B cell (primary cell): ENCODE results near the gene ADM2. TPM values are rescaled to one million over a fixed set of nuclear protein-coding genes. Genes with fewer than 3 reads are reported as not detected.

Experiments
- ATAC-seq: fragments of 200-7000 bp; cut with Tn5 transposase; one replicate; pipeline ENCODE4 v1.10.0; 2021; ENCODE audit warnings: low read depth, mild to moderate bottlenecking, moderate number of reproducible peaks, moderate library complexity
- CTCF ChIA-PET: fragments of 350-600 bp; sonication (Branson Sonifier 250); formaldehyde crosslinking; loops from one replicate; lab custom pipeline; 2021; ENCODE audit warnings: antibody characterized with exemption, inconsistent platforms; lab: Charles Lee
- POLR2A ChIA-PET: fragments of 350-600 bp; sonication (Branson Sonifier 250); formaldehyde crosslinking; loops from one replicate; lab custom pipeline; 2021; ENCODE audit warnings: antibody characterized with exemption; lab: Charles Lee
- DNase-seq: peaks from one replicate; pipeline ENCODE4 v3.0.0; 2013
- H2AFZ ChIP-seq: 2 replicates; pipeline ENCODE4 v1.6.1; 2012; ENCODE audit warnings: mild to moderate bottlenecking, low read depth, low read length; ENCODE audit not compliant: insufficient read depth, poor library complexity, severe bottlenecking
- H3K27ac ChIP-seq, 2 donors: 1 replicate in 1 of 2; 2 replicates in 1 of 2; pipeline ENCODE4 v1.5.1; 2012 to 2013; ENCODE audit warnings: low read length in 2 of 2, mild to moderate bottlenecking in 2 of 2, moderate library complexity in 1 of 2
- H3K27me3 ChIP-seq, 4 experiments: fragments of 200-600 bp in 1 of 4; sonication (generic) in 1 of 4; replicated peaks in 1 of 4; 1 replicate in 2 of 4; 2 replicates in 2 of 4; pipeline versions ENCODE4 v1.6.1 to v1.7.0; 2013 to 2016; ENCODE audit warnings: low read length in 3 of 4, mild to moderate bottlenecking in 2 of 4, mixed read lengths in 1 of 4, moderate library complexity in 1 of 4; ENCODE audit not compliant: insufficient read depth in 4 of 4, control insufficient read depth in 3 of 4; ENCODE audit errors: control extremely low read depth in 1 of 4
- H3K36me3 ChIP-seq, 2 experiments: replicated peaks in 1 of 2; 1 replicate in 1 of 2; 2 replicates in 1 of 2; pipeline versions ENCODE4 v1.6.1 to v1.7.1; 2013; ENCODE audit warnings: low read length in 1 of 2; ENCODE audit not compliant: insufficient read depth in 2 of 2, control insufficient read depth in 1 of 2; ENCODE audit errors: control extremely low read depth in 1 of 2, extremely low read depth in 1 of 2
- H3K4me1 ChIP-seq, 2 donors: fragments of 200-600 bp in 1 of 2; sonication (generic) in 1 of 2; 1 replicate in 1 of 2; 2 replicates in 1 of 2; pipeline versions ENCODE4 v1.5.1 to v1.6.1; 2013 to 2017; ENCODE audit warnings: low read length in 2 of 2; ENCODE audit not compliant: control insufficient read depth in 2 of 2, insufficient read depth in 2 of 2
- H3K4me2 ChIP-seq: replicated peaks from 2 replicates; pipeline ENCODE3; 2012; ENCODE audit warnings: mild to moderate bottlenecking, low read depth, low read length; ENCODE audit not compliant: poor library complexity, severe bottlenecking
- H3K4me3 ChIP-seq, 5 experiments: fragments of 200-600 bp in 1 of 5; sonication (generic) in 1 of 5; 1 replicate in 3 of 5; 2 replicates in 2 of 5; pipeline versions ENCODE4 v1.5.1 to v1.7.0; 2011 to 2016; ENCODE audit warnings: low read length in 4 of 5, mild to moderate bottlenecking in 4 of 5, low read depth in 2 of 5, control low read depth in 1 of 5, moderate library complexity in 1 of 5; ENCODE audit not compliant: insufficient read depth in 1 of 5; ENCODE audit errors: control extremely low read depth in 1 of 5, extremely low read depth in 1 of 5
- H3K79me2 ChIP-seq: fragments of 200-600 bp; sonication (generic); one replicate; pipeline ENCODE4 v1.6.0; 2016; ENCODE audit warnings: low read length; ENCODE audit not compliant: control insufficient read depth, insufficient read depth
- H3K9ac ChIP-seq: fragments of 200-600 bp; sonication (generic); 2 replicates; pipeline ENCODE4 v1.6.1; 2017; ENCODE audit warnings: mild to moderate bottlenecking, low read length, moderate library complexity
- H3K9me3 ChIP-seq, 3 donors: one replicate each; pipeline versions ENCODE4 v1.6.1 to v1.7.1; 2013; ENCODE audit warnings: low read length in 2 of 3; ENCODE audit not compliant: control insufficient read depth in 2 of 3, insufficient read depth in 1 of 3; ENCODE audit errors: control extremely low read depth in 1 of 3
- H4K20me1 ChIP-seq: 2 replicates; pipeline ENCODE4 v1.6.0; 2012; ENCODE audit warnings: mild to moderate bottlenecking, low read length; ENCODE audit not compliant: insufficient read depth, control insufficient read depth, poor library complexity, severe bottlenecking
- H3K27ac Mint-ChIP-seq: one replicate; pipeline ENCODE4 v1.8.0; 2021; ENCODE audit warnings: mixed read lengths
- H3K27me3 Mint-ChIP-seq: one replicate; pipeline ENCODE4 v1.8.0; 2021; ENCODE audit warnings: mixed read lengths
- H3K4me1 Mint-ChIP-seq: one replicate; pipeline ENCODE4 v1.8.0; 2021; ENCODE audit warnings: mixed read lengths
- H3K4me3 Mint-ChIP-seq: one replicate; pipeline ENCODE4 v1.8.0; 2021; ENCODE audit warnings: mixed read lengths
- H3K9me3 Mint-ChIP-seq: one replicate; pipeline ENCODE4 v1.8.0; 2022; ENCODE audit warnings: mixed read lengths; ENCODE audit not compliant: insufficient read depth
- CTCF ChIP-seq: fragments of 200-600 bp; IDR thresholded peaks from one replicate; pipeline ENCODE4 v1.8.0; 2022; ENCODE audit warnings: antibody characterized with exemption, mild to moderate bottlenecking
- EZH2 ChIP-seq: IDR thresholded peaks from 2 replicates; pipeline ENCODE4 v1.6.1; 2012; ENCODE audit warnings: borderline replicate concordance, low read depth, mild to moderate bottlenecking, moderate library complexity, low read length; ENCODE audit not compliant: insufficient read depth, poor library complexity, severe bottlenecking
- WGBS: methylation state at CpG from one replicate; pipeline ENCODE4 v1.1.5; 2013; ENCODE audit warnings: missing lambda C conversion rate; ENCODE audit not compliant: insufficient coverage; 5-methylcytosine and 5-hydroxymethylcytosine counted together
- intact Hi-C: fragments of 100-400 bp; cut with micrococcal nuclease; formaldehyde crosslinking; loops from one replicate; pipeline ENCODE4 v1.10.0; 2022
- polyA plus RNA-seq: library from polyadenylated mRNA; depleted of rRNA; stranded (reverse); fragments of >200 nt; gene quantifications from 2 replicates; pipeline ENCODE4 v1.2.3, GENCODE V29; 2012
- total RNA-seq, 2 donors: library from RNA; stranded (reverse); fragments of 120-200 nt in 1 of 2; gene quantifications; 1 replicate in 1 of 2; 2 replicates in 1 of 2; pipeline versions ENCODE4 v1.2.3 to v1.2.4, GENCODE V29; 2013 to 2022

The ADM2 gene
- total and polyA plus RNA-seq, 2 donors (not counting 1 experiment from before 2014, with no cell fraction given): 0.67 to 3.7 TPM

GRCh38 chr22:50447576-50448551, 33.5 kb upstream of the ADM2 start:
- Histone ChIP-seq H2AFZ (no peak overlapping the region), H3K36me3 (peaks cover 0 to 51% of the 10 kb centered on the region in 2 experiments), H3K4me3 (no peak overlapping the region), H4K20me1 (peaks cover 43% of the 10 kb centered on the region), H3K4me2 (no peak overlapping the region), H3K9ac (no peak overlapping the region), H3K4me1 (peaks cover 13 to 24% of the 10 kb centered on the region in 2 donors), H3K9me3 (no peaks in the 10 kb centered on the region), H3K27me3 (no peaks in the 10 kb centered on the region), H3K27ac (no peak overlapping the region), H3K79me2 (no peaks in the 10 kb centered on the region)
- TF ChIP-seq CTCF: no peak
- TF ChIP-seq EZH2: no peak
- H3K27ac Mint-ChIP-seq: peak overlapping the region; percentile 41
- CTCF ChIA-PET: interaction anchor here (5.5 kb wide), 1 partner anchor 50 kb away, joined by 35 read pairs; no protein-coding TSS in a partner anchor
- 96% methylated on average over 22 of the region's 27 CpGs for WGBS
- DNase-seq (no peak), ATAC-seq (no peak)
- no peaks in the 10 kb centered on the region for H3K27me3 Mint-ChIP-seq
- H3K4me1 Mint-ChIP-seq: peaks cover 24% of the 10 kb centered on the region
- intact Hi-C loops: loop anchor here (2.0 kb wide), 1 partner anchor 21 kb away; no protein-coding TSS in a partner anchor
- H3K9me3 Mint-ChIP-seq: no peaks in the 10 kb centered on the region
- POLR2A ChIA-PET: no interaction called here
- no peak overlapping the region for H3K4me3 Mint-ChIP-seq
